H1 (cell line): Measurements from ENCODE around the gene SLC2A5. TPM values are rescaled to one million over a fixed set of nuclear protein-coding genes. Genes with fewer than 3 reads are reported as not detected.

ENCODE experiments used
- CTCF ChIA-PET: fragments of 300-600 bp; sonication (Branson Sonifier 250); formaldehyde crosslinking; loops from one replicate; lab custom pipeline; 2021; ENCODE audit not compliant: partially characterized antibody; lab: Charles Lee
- POLR2A ChIA-PET: fragments of 300-600 bp; sonication (Branson Sonifier 250); formaldehyde crosslinking; loops from one replicate; lab custom pipeline; 2021; ENCODE audit warnings: inconsistent platforms; ENCODE audit not compliant: partially characterized antibody; lab: Charles Lee
- DNase-seq, 2 experiments: peaks; one replicate each; pipeline versions ENCODE4 v3.0.0 to v3.0.0-alpha.2; 2010 to 2022; ENCODE audit warnings: low spot score in 2 of 2, low read depth in 1 of 2, mixed read lengths in 1 of 2
- FAIRE-seq: peaks from 2 replicates; lab custom pipeline; 2011; peaks lifted over from hg19 to GRCh38; lab: Jason Lieb, UNC
- H2AFZ ChIP-seq: 2 replicates; pipeline ENCODE4 v1.8.1; 2012; ENCODE audit warnings: low read length, inconsistent platforms
- H2AK5ac ChIP-seq: 2 replicates; pipeline ENCODE4 v1.6.1; 2013; ENCODE audit warnings: low read depth, low read length
- H2BK120ac ChIP-seq: replicated peaks from 2 replicates; pipeline ENCODE3; 2013; ENCODE audit warnings: low read depth, low read length, inconsistent platforms
- H2BK12ac ChIP-seq: 2 replicates; pipeline ENCODE4 v1.6.1; 2013; ENCODE audit warnings: low read depth, low read length
- H2BK15ac ChIP-seq: 2 replicates; pipeline ENCODE4 v1.6.1; 2013; ENCODE audit warnings: low read length
- H2BK20ac ChIP-seq: 2 replicates; pipeline ENCODE4 v1.6.1; 2013; ENCODE audit warnings: low read length
- H2BK5ac ChIP-seq: 2 replicates; pipeline ENCODE4 v1.6.1; 2013; ENCODE audit warnings: low read depth, low read length
- H3K14ac ChIP-seq: 2 replicates; pipeline ENCODE4 v1.6.1; 2013; ENCODE audit warnings: inconsistent platforms; ENCODE audit not compliant: insufficient read length
- H3K18ac ChIP-seq: 2 replicates; pipeline ENCODE4 v1.6.1; 2013; ENCODE audit warnings: low read length; ENCODE audit errors: extremely low read depth
- H3K23ac ChIP-seq: 2 replicates; pipeline ENCODE4 v1.6.1; 2013; ENCODE audit warnings: inconsistent platforms; ENCODE audit not compliant: insufficient read length
- H3K23me2 ChIP-seq: 2 replicates; pipeline ENCODE4 v1.6.1; 2013; ENCODE audit warnings: low read depth, low read length
- H3K27ac ChIP-seq: 2 replicates; pipeline ENCODE4 v1.6.1; 2011; ENCODE audit warnings: low read depth, low read length, inconsistent platforms
- H3K27me3 ChIP-seq, 4 experiments: replicated peaks in 1 of 4; 1 replicate in 1 of 4; 2 replicates in 3 of 4; pipeline versions ENCODE4 v1.6.1 to v1.8.1; 2011 to 2013; ENCODE audit warnings: low read length in 3 of 4, mild to moderate bottlenecking in 3 of 4, inconsistent platforms in 2 of 4, mixed read lengths in 2 of 4, moderate library complexity in 1 of 4; ENCODE audit not compliant: control insufficient read depth in 3 of 4, insufficient read depth in 3 of 4; ENCODE audit errors: extremely low read depth in 1 of 4
- H3K36me3 ChIP-seq, 4 experiments: 2 replicates each; pipeline versions ENCODE4 v1.6.1 to v1.8.1; 2011 to 2013; ENCODE audit warnings: mild to moderate bottlenecking in 4 of 4, low read length in 3 of 4, moderate library complexity in 2 of 4, control low read depth in 1 of 4, inconsistent platforms in 1 of 4; ENCODE audit not compliant: insufficient read depth in 4 of 4, control insufficient read depth in 2 of 4
- H3K4ac ChIP-seq: replicated peaks from 2 replicates; pipeline ENCODE3; 2013; ENCODE audit warnings: low read length, low read depth, mixed read lengths, inconsistent platforms; ENCODE audit not compliant: insufficient read length
- H3K4me1 ChIP-seq, 4 experiments: replicated peaks in 1 of 4; 1 replicate in 1 of 4; 2 replicates in 3 of 4; pipeline versions ENCODE4 v1.6.1 to v1.8.1; 2011 to 2013; ENCODE audit warnings: low read length in 3 of 4, inconsistent platforms in 2 of 4, mixed read lengths in 1 of 4; ENCODE audit not compliant: insufficient read depth in 4 of 4, control insufficient read depth in 3 of 4
- H3K4me2 ChIP-seq, 2 experiments: 2 replicates each; pipeline versions ENCODE4 v1.6.1 to v1.8.1; 2011 to 2013; ENCODE audit warnings: low read depth in 2 of 2, low read length in 2 of 2, control low read depth in 1 of 2, inconsistent platforms in 1 of 2, mild to moderate bottlenecking in 1 of 2; ENCODE audit not compliant: insufficient read depth in 1 of 2
- H3K4me3 ChIP-seq, 4 experiments: fragments of 200-600, 300-600 bp in 1 of 4; sonication (generic), shearing (Covaris generic), sonication (Bioruptor Twin) in 1 of 4; 2 replicates each; pipeline versions ENCODE4 v1.5.1 to v1.8.1; 2011 to 2016; ENCODE audit warnings: low read length in 4 of 4, low read depth in 3 of 4, control low read depth in 2 of 4, inconsistent platforms in 2 of 4, mild to moderate bottlenecking in 2 of 4, mixed read lengths in 1 of 4, moderate library complexity in 1 of 4; ENCODE audit not compliant: insufficient read depth in 2 of 4; ENCODE audit errors: extremely low read depth in 1 of 4
- H3K56ac ChIP-seq: replicated peaks from 2 replicates; pipeline ENCODE3; 2013; ENCODE audit warnings: low read depth, mild to moderate bottlenecking, mixed read lengths, low read length, inconsistent platforms; ENCODE audit not compliant: insufficient read length
- H3K79me1 ChIP-seq: 2 replicates; pipeline ENCODE4 v1.6.1; 2013; ENCODE audit warnings: low read depth, low read length, control low read depth
- H3K79me2 ChIP-seq, 2 experiments: 2 replicates each; pipeline versions ENCODE4 v1.6.1 to v1.8.1; 2012 to 2013; ENCODE audit warnings: low read length in 2 of 2, mild to moderate bottlenecking in 2 of 2, inconsistent platforms in 1 of 2; ENCODE audit not compliant: insufficient read depth in 2 of 2, control insufficient read depth in 1 of 2
- H3K9ac ChIP-seq, 4 experiments: replicated peaks in 1 of 4; 1 replicate in 1 of 4; 2 replicates in 3 of 4; pipeline versions ENCODE4 v1.6.1 to v1.8.1; 2011 to 2013; ENCODE audit warnings: low read depth in 3 of 4, low read length in 3 of 4, control low read depth in 2 of 4, mild to moderate bottlenecking in 2 of 4, moderate library complexity in 2 of 4, inconsistent platforms in 1 of 4; ENCODE audit errors: extremely low read depth in 1 of 4
- H3K9me3 ChIP-seq, 2 experiments: 2 replicates each; pipeline versions ENCODE4 v1.6.1 to v1.8.1; 2012 to 2013; ENCODE audit warnings: mild to moderate bottlenecking in 2 of 2, moderate library complexity in 2 of 2, control low read depth in 1 of 2, inconsistent platforms in 1 of 2, low read depth in 1 of 2, low read length in 1 of 2, mixed read lengths in 1 of 2; ENCODE audit not compliant: insufficient read depth in 2 of 2
- H4K20me1 ChIP-seq, 2 experiments: replicated peaks in 1 of 2; 2 replicates each; pipeline versions ENCODE3 to v1.8.1; 2011 to 2013; ENCODE audit warnings: inconsistent platforms in 2 of 2, low read length in 2 of 2, mild to moderate bottlenecking in 1 of 2; ENCODE audit not compliant: insufficient read depth in 2 of 2, control insufficient read depth in 1 of 2
- H4K5ac ChIP-seq: 2 replicates; pipeline ENCODE4 v1.6.1; 2013; ENCODE audit warnings: low read length, low read depth, mixed read lengths, inconsistent platforms; ENCODE audit not compliant: insufficient read length
- H4K8ac ChIP-seq: 2 replicates; pipeline ENCODE4 v1.8.0; 2013; ENCODE audit warnings: mild to moderate bottlenecking, moderate library complexity, low read length, inconsistent platforms; ENCODE audit not compliant: insufficient read depth; ENCODE audit errors: extremely low read depth
- H4K91ac ChIP-seq: replicated peaks from 2 replicates; pipeline ENCODE3; 2013; ENCODE audit warnings: low read length, mixed read lengths, inconsistent platforms; ENCODE audit not compliant: insufficient read length
- BACH1 ChIP-seq: IDR thresholded peaks from 2 replicates; pipeline ENCODE4 v1.6.1; 2012; ENCODE audit warnings: low read length, improper control_type of control experiment
- BRCA1 ChIP-seq: IDR thresholded peaks from 2 replicates; pipeline ENCODE4 v1.6.1; 2012; ENCODE audit warnings: low read depth, low read length, improper control_type of control experiment
- CTBP2 ChIP-seq: IDR thresholded peaks from 2 replicates; pipeline ENCODE4 v1.7.0; 2011; ENCODE audit warnings: borderline replicate concordance, mild to moderate bottlenecking, moderate library complexity, mixed read lengths, low read length; ENCODE audit not compliant: insufficient read depth, insufficient read length
- EP300 ChIP-seq, 2 experiments: IDR thresholded peaks; 1 replicate in 1 of 2; 2 replicates in 1 of 2; pipeline ENCODE4 v1.6.1; 2011 to 2012; ENCODE audit warnings: low read depth in 2 of 2, low read length in 2 of 2, mild to moderate bottlenecking in 2 of 2, borderline replicate concordance in 1 of 2, inconsistent platforms in 1 of 2, moderate library complexity in 1 of 2
- RBBP5 ChIP-seq: IDR thresholded peaks from 2 replicates; pipeline ENCODE4 v1.7.1; 2012; ENCODE audit warnings: low read depth, mild to moderate bottlenecking, inconsistent platforms, low read length, moderate library complexity, borderline replicate concordance
- SIX5 ChIP-seq: IDR thresholded peaks from 2 replicates; pipeline ENCODE4 v1.6.1; 2011; ENCODE audit warnings: mild to moderate bottlenecking, low read depth, low read length
- TAF7 ChIP-seq: optimal IDR thresholded peaks from 2 replicates; pipeline ENCODE3; 2011; ENCODE audit warnings: low read depth, mild to moderate bottlenecking, inconsistent platforms, low read length, moderate library complexity, borderline replicate concordance
- USF2 ChIP-seq: IDR thresholded peaks from 2 replicates; pipeline ENCODE4 v1.6.1; 2011; ENCODE audit warnings: low read length, improper control_type of control experiment
- YY1 ChIP-seq: IDR thresholded peaks from 2 replicates; pipeline ENCODE4 v1.6.1; 2011; ENCODE audit warnings: low read depth, mild to moderate bottlenecking, low read length
- WGBS, 2 experiments: shearing (Covaris generic) in 1 of 2; methylation state at CpG; one replicate each; pipeline versions ENCODE4 v1.1.6 to v1.1.7; 2013 to 2015; ENCODE audit warnings: low lambda C conversion rate in 2 of 2, mixed read lengths in 2 of 2, inconsistent platforms in 1 of 2, low coverage in 1 of 2, missing lambda C conversion rate in 1 of 2; ENCODE audit not compliant: insufficient replicate concordance in 2 of 2, insufficient coverage in 1 of 2, insufficient read length in 1 of 2; ENCODE audit errors: extremely low coverage in 1 of 2, missing lambda C conversion rate in 1 of 2; 5-methylcytosine and 5-hydroxymethylcytosine counted together
- polyA plus RNA-seq, 7 experiments: library from polyadenylated mRNA; depleted of rRNA in 3 of 7; stranded (reverse) in 5 of 7; unstranded in 2 of 7; fragments of >200 nt in 5 of 7; fragments of 200-250 nt in 2 of 7; gene quantifications; 1 replicate in 5 of 7; 2 replicates in 1 of 7; 4 replicates in 1 of 7; pipeline versions ENCODE4 v1.2.1 to v1.2.3, GENCODE V29; 2011 to 2013; ENCODE audit warnings: missing spikeins in 2 of 7, mixed read lengths in 2 of 7
- total RNA-seq: library from RNA; stranded (reverse); fragmentation: NEBNext Ultra II Directional; extraction: Animal tissue kit (Norgen Biotek cat#: 25700); gene quantifications from 2 replicates; pipeline ENCODE4 v1.2.1, GENCODE V29; 2021

Gene SLC2A5
- total and polyA plus RNA-seq, 2 of the 8 experiments (the other 6 are each of a cell fraction or from before 2014, with no cell fraction given): 0.12 TPM; not detected in 1

- Histone ChIP-seq H3K18ac (no peak overlapping the region), H2AK5ac (no peak overlapping the region), H4K91ac (no peak overlapping the region), H4K5ac (no peak overlapping the region), H3K14ac (no peak overlapping the region), H3K4me1 (peaks cover 0 to 2% (median 0%) of the 10 kb centered on the region in 4 experiments; a peak in 2 of 7 replicates), H4K8ac (no peak overlapping the region), H3K23ac (no peak overlapping the region), H3K4ac (no peak overlapping the region), H3K79me1 (no peaks in the 10 kb centered on the region; the same call in 1 of the 2 replicates), H3K4me3 (no peak overlapping the region), H2AFZ (no peak overlapping the region), H3K56ac (no peak overlapping the region), H4K20me1 (no peaks in the 10 kb centered on the region), H3K23me2 (no peaks in the 10 kb centered on the region), H2BK12ac (no peak overlapping the region), H3K79me2 (no peaks in the 10 kb centered on the region), H3K9me3 (peaks cover 9 to 12% of the 10 kb centered on the region in 2 experiments; a peak in 3 of 4 replicates), H2BK15ac (no peak overlapping the region), H3K4me2 (no peak overlapping the region), H2BK120ac (no peak overlapping the region), H3K36me3 (no peaks in the 10 kb centered on the region), H3K27me3 (no peaks in the 10 kb centered on the region), H3K27ac (no peak overlapping the region), H2BK20ac (no peak overlapping the region), H3K9ac (no peak overlapping the region), H2BK5ac (no peak overlapping the region)
- DNase-seq (no peak), FAIRE-seq (no peak)
- WGBS, 2 experiments: 86% methylated on average over 5 of the region's 5 CpGs; no CpG with 5 or more reads in 1 of the 2 experiments
- CTCF ChIA-PET: interaction anchor here (1.6 kb wide), 1 partner anchor 20 kb away, joined by 8 read pairs; no protein-coding TSS in a partner anchor
- POLR2A ChIA-PET: interaction anchor here (1.4 kb wide), 1 partner anchor 9 kb away, joined by 5 read pairs; no protein-coding TSS in a partner anchor
- TF ChIP-seq BRCA1 (no peak), RBBP5 (no peak), EP300 (IDR thresholded peaks at IDR 0.05; ENCODE audit: borderline replicate concordance in 1 of 2, low read depth in 2 of 2, low read length in 2 of 2) (no peak), CTBP2 (no peak), USF2 (no peak), SIX5 (no peak), TAF7 (no peak), YY1 (no peak), BACH1 (no peak)
Observed at GRCh38 chr1:9028921-9029705, 40.3 kb downstream of the SLC2A5 start.
